Eye (tissue), 1 donor: Measurements from ENCODE around the gene CBX2.
A peak's percentile ranks its signal among the peaks of the same experiment; 100 is the strongest.
"Not testable (repeated sequence)": the region's sequence is repeated elsewhere in the genome, so short reads cannot be mapped to it uniquely, and the experiment has no call there.

Experiments used
- DNase-seq: peaks from one replicate; pipeline ENCODE4 v3.0.0-alpha.2; 2015

CBX2 gene

GRCh38 chr17:79772726-79773125 is 5.2 kb upstream of the CBX2 start:
- DNase-seq: not testable (repeated sequence)

- DNase-seq: no peak
These were observed 3.4 kb upstream of the CBX2 start for GRCh38 chr17:79774561-79774975.

DNA sequence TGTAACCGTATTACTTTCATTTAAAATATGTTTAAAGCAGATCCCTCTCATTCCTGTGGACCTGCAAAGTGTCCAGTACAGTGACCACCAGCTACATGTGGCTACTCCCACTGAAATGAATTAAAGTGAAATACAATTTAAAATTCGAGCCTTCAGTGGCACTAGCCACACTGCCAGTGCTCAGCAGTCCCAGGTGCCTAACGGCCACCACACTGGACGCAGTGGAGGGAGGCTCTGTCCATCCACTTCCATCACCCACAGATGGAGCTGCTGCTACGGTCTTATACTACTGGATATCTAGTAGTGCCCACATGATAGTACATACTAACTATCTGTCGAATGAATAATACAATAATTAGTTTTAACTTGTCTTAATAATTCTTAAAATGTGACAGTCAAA is 2.3 kb upstream of the CBX2 start:
- DNase-seq: peak; percentile 23

DNA sequence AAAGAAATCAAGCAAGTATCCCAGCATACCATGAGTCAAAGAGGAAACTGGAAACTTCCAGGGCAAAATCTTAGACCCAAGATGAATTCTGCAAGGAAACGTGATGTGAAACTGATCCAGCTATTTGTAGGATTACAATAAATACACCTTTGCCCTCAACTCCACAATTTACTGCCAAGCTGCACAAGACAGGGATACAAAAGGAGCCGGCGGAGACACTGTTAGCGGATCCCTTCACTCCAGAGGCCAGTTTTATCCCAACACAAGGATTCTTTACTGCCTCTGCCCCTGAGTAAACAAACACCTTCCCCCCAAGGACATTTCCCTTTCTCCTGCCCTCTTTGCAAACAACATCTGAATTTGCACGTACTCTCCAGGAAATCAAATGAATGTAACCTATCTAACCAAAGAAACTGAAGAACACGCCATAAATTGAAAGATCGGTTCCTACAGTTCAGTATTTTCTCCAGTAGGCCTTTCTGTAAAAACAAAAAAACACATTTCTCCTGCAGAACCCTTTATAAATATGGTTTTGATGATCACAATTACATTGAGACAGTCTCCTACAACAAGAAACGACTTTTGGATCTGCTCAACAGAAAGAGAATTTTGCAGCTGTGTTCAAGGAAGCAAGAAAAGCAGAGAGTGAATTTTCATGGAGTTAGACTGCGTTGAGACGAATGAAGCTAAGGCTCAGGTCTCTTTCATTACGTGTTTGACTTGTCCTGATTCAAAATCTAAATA is 1.4 kb upstream of the CBX2 start:
- DNase-seq: peak; percentile 79

DNA sequence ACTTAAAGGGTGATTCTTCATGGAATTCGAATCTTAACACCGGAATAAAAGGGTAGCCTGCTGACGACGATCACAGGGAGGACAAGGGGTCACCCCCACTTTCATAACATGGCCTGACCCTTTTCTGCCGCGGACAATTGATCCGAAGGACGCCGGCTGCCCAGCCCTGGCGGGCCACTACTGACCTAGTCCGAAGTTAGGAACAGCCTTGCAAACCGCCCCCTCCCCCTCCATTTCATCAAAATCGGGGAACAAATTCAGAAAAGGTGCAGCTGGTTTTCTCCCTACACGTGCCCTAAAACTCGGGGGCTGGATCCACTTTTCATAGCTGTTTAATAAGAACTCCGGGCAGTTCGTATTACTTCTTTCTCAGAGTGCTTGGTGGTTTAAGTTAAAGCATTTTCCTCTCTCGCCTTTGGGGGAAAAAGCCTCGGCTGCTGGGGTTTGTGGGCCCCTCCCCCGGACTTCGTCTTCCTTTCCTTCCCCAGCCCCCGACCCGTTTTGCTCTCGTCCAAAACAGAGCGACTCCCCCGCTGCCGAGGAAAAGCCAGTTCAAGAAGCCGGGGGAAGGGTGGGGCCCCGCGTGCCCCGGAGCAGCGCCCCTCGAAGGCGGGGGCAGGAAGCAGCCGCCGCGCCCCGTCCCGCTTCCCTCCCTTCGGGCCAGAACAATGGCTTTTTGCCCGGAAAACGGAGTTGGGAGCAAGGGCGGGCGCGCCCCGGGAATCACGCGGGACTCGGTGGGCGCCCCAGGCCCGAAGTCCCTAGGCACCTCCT is 641 bp upstream of the CBX2 start:
- peak; percentile 90 for DNase-seq

DNA sequence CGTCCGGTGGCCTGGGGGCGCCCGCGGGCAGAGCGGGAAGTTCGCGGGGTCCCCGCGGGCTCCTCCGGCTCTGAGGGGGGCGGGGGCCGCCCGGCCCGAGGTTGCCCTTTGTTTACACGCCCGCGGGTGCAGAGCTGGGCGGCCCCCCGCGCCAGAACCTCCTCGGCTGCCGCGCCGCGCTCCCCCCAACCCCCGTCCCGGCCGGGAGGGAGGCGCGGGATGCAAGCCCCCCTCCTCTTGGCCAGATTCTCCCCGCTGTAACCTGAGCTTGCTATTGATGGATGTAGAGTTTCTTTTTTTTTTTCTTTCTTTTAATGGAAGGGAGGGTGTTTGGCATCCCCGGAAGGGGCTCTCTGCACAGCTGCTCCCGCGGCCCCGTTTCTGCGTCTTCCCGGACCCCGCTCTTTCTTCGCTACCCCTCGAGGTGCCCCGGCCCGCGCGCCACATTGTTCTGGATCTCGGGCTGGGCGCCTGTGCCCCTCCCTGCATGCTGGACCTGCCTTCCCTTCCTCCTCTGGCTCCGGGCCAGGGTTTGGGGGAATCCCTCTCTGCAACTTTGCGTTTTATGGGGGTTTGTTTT is 646 bp downstream of the CBX2 start:
- peak; percentile 80 for DNase-seq

DNA sequence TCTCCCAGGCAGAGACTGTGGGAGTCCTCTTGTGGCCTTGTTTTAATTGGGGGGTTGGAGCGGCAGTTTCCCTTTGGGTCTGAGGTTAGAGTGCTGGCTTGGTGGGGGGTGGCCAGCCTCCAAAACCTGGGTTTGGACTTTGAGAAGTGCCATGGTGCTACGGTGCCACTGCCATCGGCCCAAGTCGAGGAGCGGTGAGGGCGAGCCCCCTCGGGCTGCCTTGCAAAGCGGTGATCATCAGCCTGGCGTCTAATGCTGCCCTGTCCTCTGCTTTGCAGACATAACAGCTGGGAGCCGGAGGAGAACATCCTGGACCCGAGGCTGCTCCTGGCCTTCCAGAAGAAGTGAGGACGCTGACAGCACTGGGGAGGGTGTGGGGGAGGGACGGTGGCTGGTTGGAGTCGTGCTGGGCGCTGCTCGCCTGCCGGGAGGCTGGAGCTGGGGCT is 1.2 kb downstream of the CBX2 start:
- no peak for DNase-seq

DNA sequence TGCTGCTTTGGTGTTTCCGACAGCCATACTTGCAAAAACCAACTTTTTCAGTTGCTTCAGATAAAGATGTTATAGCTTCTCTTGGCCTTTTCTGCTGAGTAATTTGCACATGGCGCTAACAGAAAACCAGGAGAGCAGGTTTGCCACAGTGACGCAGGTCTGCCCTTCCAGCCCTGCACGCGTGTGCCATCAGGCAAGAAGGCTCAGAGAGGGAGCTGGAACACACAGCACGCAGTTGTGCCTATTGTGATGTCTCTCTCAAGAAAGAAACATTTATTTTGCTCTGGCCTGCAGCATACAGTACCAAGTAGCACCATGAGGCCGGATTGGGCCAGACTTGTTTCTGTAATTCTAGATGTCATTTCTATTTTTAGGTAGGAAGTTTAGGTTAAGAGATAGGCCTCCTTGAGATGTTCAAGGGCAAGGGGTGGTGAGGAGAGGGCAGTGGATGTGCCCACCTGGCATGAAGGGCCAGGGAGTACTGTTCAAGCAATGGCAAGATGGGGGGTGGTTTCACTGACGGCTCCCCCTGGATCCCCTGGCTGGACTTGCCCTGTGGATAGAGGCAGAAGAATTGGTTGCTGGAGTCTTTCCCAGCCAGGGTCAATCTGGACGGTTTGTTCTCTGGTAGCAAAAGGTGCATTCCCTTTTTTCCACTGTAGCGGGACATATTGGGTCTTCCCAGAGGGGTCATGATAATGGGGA is 1.9 kb downstream of the CBX2 start:
- no peak for DNase-seq

GRCh38 chr17:79781012-79781650 is 3.2 kb downstream of the CBX2 start:
- DNase-seq: no peak

- no peak for DNase-seq
These were observed 4.0 kb downstream of the CBX2 start for GRCh38 chr17:79781736-79782575.

DNA sequence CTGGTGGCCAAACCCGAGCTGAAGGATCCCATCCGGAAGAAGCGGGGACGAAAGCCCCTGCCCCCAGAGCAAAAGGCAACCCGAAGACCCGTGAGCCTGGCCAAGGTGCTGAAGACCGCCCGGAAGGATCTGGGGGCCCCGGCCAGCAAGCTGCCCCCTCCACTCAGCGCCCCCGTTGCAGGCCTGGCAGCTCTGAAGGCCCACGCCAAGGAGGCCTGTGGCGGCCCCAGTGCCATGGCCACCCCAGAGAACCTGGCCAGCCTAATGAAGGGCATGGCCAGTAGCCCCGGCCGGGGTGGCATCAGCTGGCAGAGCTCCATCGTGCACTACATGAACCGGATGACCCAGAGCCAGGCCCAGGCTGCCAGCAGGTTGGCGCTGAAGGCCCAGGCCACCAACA is 5.9 kb downstream of the CBX2 start:
- no peak for DNase-seq

GRCh38 chr17:79784353-79785016 is 6.5 kb downstream of the CBX2 start:
- DNase-seq: no peak

- no peak for DNase-seq
These were observed 7.3 kb downstream of the CBX2 start for GRCh38 chr17:79785017-79785899.

- DNase-seq: no peak
These were observed 8.2 kb downstream of the CBX2 start for GRCh38 chr17:79785900-79786810.

DNA sequence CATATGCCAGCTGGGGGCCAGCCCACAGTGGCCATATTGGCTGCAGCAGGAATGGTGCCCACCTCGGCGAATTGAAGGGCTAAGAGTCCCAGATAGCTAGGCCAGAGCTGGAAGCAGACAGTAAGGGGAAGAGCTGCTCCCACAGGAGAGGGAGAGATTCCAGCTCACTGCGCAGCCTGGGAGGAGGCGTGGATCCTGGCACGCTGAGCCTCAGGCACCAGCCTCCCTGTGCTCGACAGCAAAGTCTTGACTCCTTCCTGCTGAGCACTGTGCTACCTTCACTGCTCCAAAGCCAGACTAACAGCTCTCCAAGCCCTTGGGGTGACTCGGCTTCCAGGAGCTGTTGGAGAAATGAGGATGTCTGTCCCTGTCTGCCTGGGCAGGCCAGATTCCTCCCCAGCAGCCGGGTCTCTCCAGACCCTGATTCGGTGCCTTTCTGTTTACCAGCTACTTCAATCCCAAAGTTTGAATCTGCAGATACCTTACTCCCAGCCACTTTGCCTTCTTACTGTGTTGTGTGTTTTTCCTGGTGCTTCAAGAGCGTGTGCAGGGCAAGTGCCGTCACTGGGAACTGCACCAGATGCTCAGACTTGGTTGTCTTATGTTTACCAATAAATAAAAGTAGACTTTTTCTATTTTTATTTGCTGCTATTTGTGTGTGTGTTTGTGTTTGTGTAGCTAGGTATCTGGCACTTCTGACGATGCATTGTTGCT is 9.1 kb downstream of the CBX2 start:
- DNase-seq: peak; percentile 2

DNA sequence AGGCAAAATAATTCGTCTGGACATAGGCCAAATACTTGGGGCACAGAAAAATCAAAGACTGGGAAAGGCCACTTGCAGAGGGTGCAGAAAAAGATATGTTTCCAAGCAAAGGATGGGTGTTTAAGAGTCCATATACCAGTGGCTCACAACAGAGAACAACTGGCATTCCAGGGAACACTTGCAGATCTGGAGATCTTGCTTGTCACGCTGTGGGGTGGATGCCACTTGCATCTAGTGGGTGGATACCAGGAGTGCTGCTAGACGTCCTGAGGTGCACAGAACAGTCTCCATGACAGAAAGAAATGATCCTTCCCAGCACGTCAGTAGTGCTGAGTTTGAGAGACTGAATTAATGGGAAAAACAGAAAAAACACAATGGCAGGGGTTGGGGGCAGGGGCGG is 10.5 kb downstream of the CBX2 start:
- DNase-seq: peak; percentile 6

DNA sequence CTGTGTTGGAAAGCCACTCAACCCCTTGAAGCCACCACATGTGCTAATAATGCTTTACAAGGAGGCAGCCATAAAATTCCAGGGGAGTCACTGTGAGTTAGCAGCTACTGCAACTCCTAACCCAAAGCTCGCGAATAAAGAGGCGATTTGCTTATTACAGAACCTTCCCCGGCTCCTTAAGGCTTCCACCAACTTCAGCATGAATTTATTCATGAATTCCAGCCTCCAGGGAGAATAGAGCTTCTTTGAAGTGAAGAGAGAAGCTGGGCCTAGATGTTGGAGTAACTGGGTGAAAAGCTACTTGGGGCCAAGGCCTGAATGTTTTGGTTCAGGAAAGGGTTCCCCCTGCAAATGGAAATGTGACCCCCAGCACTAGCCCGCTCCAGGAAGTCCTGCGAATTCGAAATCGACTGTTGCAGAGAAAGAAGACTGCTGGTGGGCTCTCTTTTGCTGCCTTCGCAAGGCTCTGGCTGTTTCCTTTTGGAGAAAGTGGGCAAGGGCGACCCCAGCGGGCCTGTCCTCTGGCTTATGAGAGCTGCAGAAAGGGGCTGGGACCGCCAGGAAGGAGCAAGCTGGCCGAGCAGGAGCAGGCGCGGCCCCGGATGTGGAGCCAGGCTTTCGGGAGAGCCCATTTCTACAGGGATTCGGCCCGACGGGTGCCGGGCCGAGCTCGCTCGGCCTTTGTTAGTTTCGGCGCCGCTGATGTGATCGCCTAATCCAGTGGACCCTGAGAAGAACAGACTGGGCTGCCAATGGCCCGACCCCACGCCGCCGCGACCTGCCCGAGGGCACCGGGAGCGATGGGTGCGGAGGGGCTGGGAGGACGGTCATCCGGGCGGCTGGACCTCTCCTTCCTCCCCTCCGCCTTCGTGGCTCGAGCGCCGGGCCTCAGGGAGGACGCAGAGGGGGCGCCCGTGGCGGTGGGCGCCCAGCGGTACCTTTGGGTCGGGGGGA is 11.3 kb downstream of the CBX2 start:
- peak; percentile 75 for DNase-seq
